Osteocyte (in vitro differentiated cells): ENCODE results near the gene PTP4A2. TPM values are rescaled to one million over a fixed set of nuclear protein-coding genes. Genes with fewer than 3 reads are reported as not detected.
"Not testable (repeated sequence)": the region's sequence is repeated elsewhere in the genome, so short reads cannot be mapped to it uniquely, and the experiment has no call there.

ENCODE experiments used
- DNase-seq: peaks from one replicate; pipeline ENCODE4 v3.0.0; 2021; ENCODE audit warnings: mixed read lengths; ENCODE audit not compliant: unreplicated experiment; ENCODE audit errors: extremely low spot score
- H3K27ac Mint-ChIP-seq: one replicate; pipeline ENCODE4 v1.8.0; 2021; ENCODE audit warnings: mild to moderate bottlenecking, mixed read lengths; ENCODE audit not compliant: unreplicated experiment
- H3K27me3 Mint-ChIP-seq: one replicate; pipeline ENCODE4 v1.8.0; 2021; ENCODE audit warnings: mixed read lengths; ENCODE audit not compliant: unreplicated experiment
- H3K36me3 Mint-ChIP-seq: one replicate; pipeline ENCODE4 v1.8.0; 2021; ENCODE audit warnings: mixed read lengths; ENCODE audit not compliant: unreplicated experiment
- H3K4me1 Mint-ChIP-seq: one replicate; pipeline ENCODE4 v1.8.0; 2021; ENCODE audit warnings: mixed read lengths; ENCODE audit not compliant: unreplicated experiment
- H3K4me3 Mint-ChIP-seq: one replicate; pipeline ENCODE4 v1.8.0; 2021; ENCODE audit warnings: mild to moderate bottlenecking, moderate library complexity, mixed read lengths; ENCODE audit not compliant: unreplicated experiment
- H3K9me3 Mint-ChIP-seq: one replicate; pipeline ENCODE4 v1.8.0; 2021; ENCODE audit warnings: mixed read lengths; ENCODE audit not compliant: unreplicated experiment
- total RNA-seq: library from RNA; stranded (reverse); gene quantifications from 2 replicates; pipeline ENCODE4 v1.2.1, GENCODE V29; 2021
- TF ChIP-seq, protein P1 (sequence below): fragments of 200-600 bp; sonication (generic); IDR thresholded peaks from 2 replicates; pipeline ENCODE4 v1.5.0; 2021; ENCODE audit warnings: antibody characterized with exemption, mild to moderate bottlenecking, moderate library complexity

The PTP4A2 gene
- total RNA-seq, 1 donor from 2014 or later, result 142 TPM

- DNase-seq, result no peak
- no peak overlapping the region for H3K4me3 Mint-ChIP-seq
- H3K4me1 Mint-ChIP-seq, result no peaks in the 10 kb centered on the region
- TF ChIP-seq, protein P1, sequence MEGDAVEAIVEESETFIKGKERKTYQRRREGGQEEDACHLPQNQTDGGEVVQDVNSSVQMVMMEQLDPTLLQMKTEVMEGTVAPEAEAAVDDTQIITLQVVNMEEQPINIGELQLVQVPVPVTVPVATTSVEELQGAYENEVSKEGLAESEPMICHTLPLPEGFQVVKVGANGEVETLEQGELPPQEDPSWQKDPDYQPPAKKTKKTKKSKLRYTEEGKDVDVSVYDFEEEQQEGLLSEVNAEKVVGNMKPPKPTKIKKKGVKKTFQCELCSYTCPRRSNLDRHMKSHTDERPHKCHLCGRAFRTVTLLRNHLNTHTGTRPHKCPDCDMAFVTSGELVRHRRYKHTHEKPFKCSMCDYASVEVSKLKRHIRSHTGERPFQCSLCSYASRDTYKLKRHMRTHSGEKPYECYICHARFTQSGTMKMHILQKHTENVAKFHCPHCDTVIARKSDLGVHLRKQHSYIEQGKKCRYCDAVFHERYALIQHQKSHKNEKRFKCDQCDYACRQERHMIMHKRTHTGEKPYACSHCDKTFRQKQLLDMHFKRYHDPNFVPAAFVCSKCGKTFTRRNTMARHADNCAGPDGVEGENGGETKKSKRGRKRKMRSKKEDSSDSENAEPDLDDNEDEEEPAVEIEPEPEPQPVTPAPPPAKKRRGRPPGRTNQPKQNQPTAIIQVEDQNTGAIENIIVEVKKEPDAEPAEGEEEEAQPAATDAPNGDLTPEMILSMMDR, result no peak
- no peaks in the 10 kb centered on the region for H3K9me3 Mint-ChIP-seq
- peaks cover 22% of the 10 kb centered on the region for H3K36me3 Mint-ChIP-seq
- H3K27ac Mint-ChIP-seq, result no peak overlapping the region
- no peaks in the 10 kb centered on the region for H3K27me3 Mint-ChIP-seq
These were observed 36.2 kb downstream of the PTP4A2 start for GRCh38 chr1:31901838-31902509.

DNA sequence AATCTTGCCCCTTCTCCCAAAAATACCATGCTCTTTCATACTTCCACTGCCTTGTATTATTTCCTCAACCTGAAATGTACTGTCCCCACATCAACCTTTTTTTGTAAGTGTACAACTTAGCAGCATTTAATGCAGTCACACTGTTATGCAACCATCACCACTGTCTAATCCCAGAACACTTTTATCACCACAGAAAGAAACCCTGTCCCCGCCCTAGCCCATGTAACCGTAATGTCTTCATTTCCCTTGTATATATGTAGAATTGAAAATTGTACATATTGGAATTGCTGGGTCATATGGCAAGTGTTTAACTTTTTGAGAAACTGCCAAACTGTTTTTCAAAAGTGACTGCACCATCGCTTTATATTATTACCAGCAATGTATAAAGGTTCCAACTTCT lies 37.4 kb downstream of the PTP4A2 start:
- H3K4me3 Mint-ChIP-seq, result no peak overlapping the region
- H3K27ac Mint-ChIP-seq, result no peak overlapping the region

GRCh38 chr1:31897526-31898100 lies 40.6 kb downstream of the PTP4A2 start:
- Mint-ChIP-seq H3K4me3 (no peak overlapping the region), H3K27ac (no peak overlapping the region)

More for the DNA sequence above, 37.4 kb downstream of the PTP4A2 start:
- H3K27me3 Mint-ChIP-seq, result no peaks in the 10 kb centered on the region
- TF ChIP-seq, protein P1, result no peak
- H3K9me3 Mint-ChIP-seq, result no peaks in the 10 kb centered on the region
- H3K4me1 Mint-ChIP-seq, result no peaks in the 10 kb centered on the region
- no peak for DNase-seq
- peaks cover 17% of the 10 kb centered on the region for H3K36me3 Mint-ChIP-seq

DNA sequence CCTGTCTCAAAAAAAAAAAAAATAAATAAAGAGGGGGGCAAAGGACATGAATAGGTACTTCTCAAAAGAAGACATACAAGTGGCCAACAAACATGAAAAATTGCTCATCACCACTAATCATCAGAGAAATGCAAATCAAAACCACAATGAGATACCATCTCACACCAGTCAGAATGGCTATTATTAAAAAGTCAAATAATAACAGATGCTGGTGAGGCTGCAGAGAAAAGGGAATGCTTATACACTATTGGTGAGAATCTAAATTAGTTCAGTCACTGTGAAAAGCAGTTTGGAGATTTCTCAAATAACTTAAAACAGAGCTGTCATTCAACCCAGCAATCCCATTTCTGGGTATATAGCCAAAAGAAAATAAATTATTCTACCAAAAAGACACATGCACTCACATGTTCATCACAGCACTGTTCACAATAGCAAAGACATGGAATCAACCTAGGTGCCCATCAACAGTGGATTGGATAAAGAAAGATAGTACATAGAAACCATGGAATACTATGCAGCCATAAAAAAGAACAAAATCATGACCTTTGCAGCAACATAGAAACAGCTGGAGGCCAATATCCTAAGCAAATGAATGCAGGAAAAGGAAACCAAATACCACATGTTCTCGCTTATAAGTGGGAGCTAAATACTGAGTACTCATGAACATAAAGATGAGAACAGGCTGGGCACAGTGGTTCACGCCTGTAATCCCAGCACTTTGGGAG lies 42.5 kb downstream of the PTP4A2 start:
- DNase-seq, H3K36me3 Mint-ChIP-seq, H3K4me3 Mint-ChIP-seq, H3K27ac Mint-ChIP-seq, H3K4me1 Mint-ChIP-seq, H3K27me3 Mint-ChIP-seq: not testable (repeated sequence)
- peaks cover 11% of the 10 kb centered on the region for H3K9me3 Mint-ChIP-seq

More at GRCh38 chr1:31897526-31898100, 40.6 kb downstream of the PTP4A2 start:
- TF ChIP-seq, protein P1, result no peak
- no peaks in the 10 kb centered on the region for H3K4me1 Mint-ChIP-seq
- DNase-seq, result no peak
- peaks cover 6% of the 10 kb centered on the region for H3K36me3 Mint-ChIP-seq
- peaks cover 11% of the 10 kb centered on the region for H3K9me3 Mint-ChIP-seq
- no peaks in the 10 kb centered on the region for H3K27me3 Mint-ChIP-seq

DNA sequence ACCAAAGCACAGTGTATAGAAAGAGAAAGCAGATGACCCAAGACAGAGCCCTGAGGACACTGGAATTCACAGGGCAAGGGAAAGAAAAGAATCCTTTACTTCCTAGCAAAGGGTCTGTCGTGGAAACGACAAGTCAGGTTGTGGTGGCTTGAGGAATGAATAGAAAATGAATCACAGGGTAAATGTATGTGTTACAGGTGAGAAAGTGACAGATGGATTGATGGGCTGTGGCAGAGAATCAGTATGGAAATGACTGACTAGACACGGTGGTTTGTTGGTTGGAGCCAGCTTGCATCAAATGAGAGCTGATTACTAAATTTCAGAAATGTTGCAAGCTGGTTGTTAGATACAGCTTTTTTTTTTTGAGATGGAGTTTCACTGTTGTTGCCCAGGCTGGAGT lies 46.9 kb downstream of the PTP4A2 start:
- Mint-ChIP-seq H3K27ac (no peak overlapping the region), H3K36me3 (peaks cover 3% of the 10 kb centered on the region), H3K4me3 (no peak overlapping the region), H3K27me3 (no peaks in the 10 kb centered on the region), H3K4me1 (no peaks in the 10 kb centered on the region), H3K9me3 (peaks cover 11% of the 10 kb centered on the region)
- no peak for DNase-seq
- TF ChIP-seq, protein P1, result no peak
